ENCODE results near the gene RHBDL1. TPM values are rescaled to one million over a fixed set of nuclear protein-coding genes. Genes with fewer than 3 reads are reported as not detected.

The RHBDL1 gene
- total and polyA plus RNA-seq, 9 of the 15 experiments (the other 6 are each of a cell fraction or from before 2014, with no cell fraction given), result 0.03 to 5.6 (median 1.3) TPM; not detected in 1

GRCh38 chr16:720447-720989, 45.0 kb downstream of the RHBDL1 start (continued):
- TF ChIP-seq, protein P1, sequence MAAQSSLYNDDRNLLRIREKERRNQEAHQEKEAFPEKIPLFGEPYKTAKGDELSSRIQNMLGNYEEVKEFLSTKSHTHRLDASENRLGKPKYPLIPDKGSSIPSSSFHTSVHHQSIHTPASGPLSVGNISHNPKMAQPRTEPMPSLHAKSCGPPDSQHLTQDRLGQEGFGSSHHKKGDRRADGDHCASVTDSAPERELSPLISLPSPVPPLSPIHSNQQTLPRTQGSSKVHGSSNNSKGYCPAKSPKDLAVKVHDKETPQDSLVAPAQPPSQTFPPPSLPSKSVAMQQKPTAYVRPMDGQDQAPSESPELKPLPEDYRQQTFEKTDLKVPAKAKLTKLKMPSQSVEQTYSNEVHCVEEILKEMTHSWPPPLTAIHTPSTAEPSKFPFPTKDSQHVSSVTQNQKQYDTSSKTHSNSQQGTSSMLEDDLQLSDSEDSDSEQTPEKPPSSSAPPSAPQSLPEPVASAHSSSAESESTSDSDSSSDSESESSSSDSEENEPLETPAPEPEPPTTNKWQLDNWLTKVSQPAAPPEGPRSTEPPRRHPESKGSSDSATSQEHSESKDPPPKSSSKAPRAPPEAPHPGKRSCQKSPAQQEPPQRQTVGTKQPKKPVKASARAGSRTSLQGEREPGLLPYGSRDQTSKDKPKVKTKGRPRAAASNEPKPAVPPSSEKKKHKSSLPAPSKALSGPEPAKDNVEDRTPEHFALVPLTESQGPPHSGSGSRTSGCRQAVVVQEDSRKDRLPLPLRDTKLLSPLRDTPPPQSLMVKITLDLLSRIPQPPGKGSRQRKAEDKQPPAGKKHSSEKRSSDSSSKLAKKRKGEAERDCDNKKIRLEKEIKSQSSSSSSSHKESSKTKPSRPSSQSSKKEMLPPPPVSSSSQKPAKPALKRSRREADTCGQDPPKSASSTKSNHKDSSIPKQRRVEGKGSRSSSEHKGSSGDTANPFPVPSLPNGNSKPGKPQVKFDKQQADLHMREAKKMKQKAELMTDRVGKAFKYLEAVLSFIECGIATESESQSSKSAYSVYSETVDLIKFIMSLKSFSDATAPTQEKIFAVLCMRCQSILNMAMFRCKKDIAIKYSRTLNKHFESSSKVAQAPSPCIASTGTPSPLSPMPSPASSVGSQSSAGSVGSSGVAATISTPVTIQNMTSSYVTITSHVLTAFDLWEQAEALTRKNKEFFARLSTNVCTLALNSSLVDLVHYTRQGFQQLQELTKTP (IDR thresholded peaks at IDR 0.05; ENCODE audit: low read depth in 1 of 2, partially characterized antibody in 2 of 2), result no peak
- TF ChIP-seq KLF16 (IDR thresholded peaks at IDR 0.05), result no peak
- peak; percentile 71 for TF ChIP-seq POLR2A (conservative IDR thresholded peaks at IDR 0.05)
- no peak for TF ChIP-seq NFE2L1 (tag; IDR thresholded peaks at IDR 0.05; ENCODE audit: borderline replicate concordance, low read depth)
- TF ChIP-seq SAFB (IDR thresholded peaks at IDR 0.05; ENCODE audit: borderline replicate concordance, low read depth, low read length), result 0 out of 2 replicates have a peak, but pooled peaks have one; percentile 18
- no peak for TF ChIP-seq SIN3B (IDR thresholded peaks at IDR 0.05; ENCODE audit: low read depth)
- no peak for TF ChIP-seq ZBTB12 (CRISPR knock-in tag; IDR thresholded peaks at IDR 0.05)
- peak; percentile 81; the same call in 1 of the 2 replicates for TF ChIP-seq BHLHE40 (IDR thresholded peaks at IDR 0.05; ENCODE audit: low read length)
- TF ChIP-seq BRCA1 (IDR thresholded peaks at IDR 0.05), result no peak
- no peak for TF ChIP-seq BRCA1 (CRISPR knock-in tag; IDR thresholded peaks at IDR 0.05)
- TF ChIP-seq ZNF436 (CRISPR knock-in tag; IDR thresholded peaks at IDR 0.05), result no peak
- no peak for TF ChIP-seq SNAPC5 (CRISPR knock-in tag; IDR thresholded peaks at IDR 0.05)
- TF ChIP-seq RAD21 (CRISPR knock-in tag; conservative IDR thresholded peaks at IDR 0.05 in 1 of 2, IDR thresholded peaks at IDR 0.05 in 1 of 2), result 0 out of 4 replicates have a peak, but pooled peaks of 1 of the 2 experiments have one; percentile 8
- no peak for TF ChIP-seq ZBTB11 (CRISPR knock-in tag; IDR thresholded peaks at IDR 0.05)
- TF ChIP-seq PTBP1 (IDR thresholded peaks at IDR 0.05; ENCODE audit: low read depth, low read length), result 0 out of 2 replicates have a peak, but pooled peaks have one; percentile 55
- TF ChIP-seq ZNF282 (CRISPR knock-in tag; IDR thresholded peaks at IDR 0.05), result no peak
- TF ChIP-seq, protein P2, sequence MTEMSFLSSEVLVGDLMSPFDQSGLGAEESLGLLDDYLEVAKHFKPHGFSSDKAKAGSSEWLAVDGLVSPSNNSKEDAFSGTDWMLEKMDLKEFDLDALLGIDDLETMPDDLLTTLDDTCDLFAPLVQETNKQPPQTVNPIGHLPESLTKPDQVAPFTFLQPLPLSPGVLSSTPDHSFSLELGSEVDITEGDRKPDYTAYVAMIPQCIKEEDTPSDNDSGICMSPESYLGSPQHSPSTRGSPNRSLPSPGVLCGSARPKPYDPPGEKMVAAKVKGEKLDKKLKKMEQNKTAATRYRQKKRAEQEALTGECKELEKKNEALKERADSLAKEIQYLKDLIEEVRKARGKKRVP (CRISPR knock-in tag; IDR thresholded peaks at IDR 0.05), result no peak
- TF ChIP-seq CEBPB (tag; IDR thresholded peaks at IDR 0.05), result no peak
- no peak for TF ChIP-seq SIRT6 (IDR thresholded peaks at IDR 0.05; ENCODE audit: low read depth, low read length)

Measured in K562 (cell line).